Activated effector memory CD4-positive, alpha-beta T cell treated with anti-CD3 and anti-CD28 coated beads, Interleukin-2, amount 50 U/mL, for 16 hours (primary cell): ENCODE measurements around the gene NDUFS8.

Experiments used
- DNase-seq: peaks from one replicate; pipeline ENCODE4 v3.0.0-alpha.2; 2020

NDUFS8 gene

GRCh38 chr11:68003846-68004550 is 26.5 kb upstream of the NDUFS8 start, which contains the start of gene UNC93B1:
TSS of gene UNC93B1 (minus strand) at chr11:68004097. CDS start at chr11:68004043, 54 bp downstream.
- peak; percentile 92 for DNase-seq

DNA sequence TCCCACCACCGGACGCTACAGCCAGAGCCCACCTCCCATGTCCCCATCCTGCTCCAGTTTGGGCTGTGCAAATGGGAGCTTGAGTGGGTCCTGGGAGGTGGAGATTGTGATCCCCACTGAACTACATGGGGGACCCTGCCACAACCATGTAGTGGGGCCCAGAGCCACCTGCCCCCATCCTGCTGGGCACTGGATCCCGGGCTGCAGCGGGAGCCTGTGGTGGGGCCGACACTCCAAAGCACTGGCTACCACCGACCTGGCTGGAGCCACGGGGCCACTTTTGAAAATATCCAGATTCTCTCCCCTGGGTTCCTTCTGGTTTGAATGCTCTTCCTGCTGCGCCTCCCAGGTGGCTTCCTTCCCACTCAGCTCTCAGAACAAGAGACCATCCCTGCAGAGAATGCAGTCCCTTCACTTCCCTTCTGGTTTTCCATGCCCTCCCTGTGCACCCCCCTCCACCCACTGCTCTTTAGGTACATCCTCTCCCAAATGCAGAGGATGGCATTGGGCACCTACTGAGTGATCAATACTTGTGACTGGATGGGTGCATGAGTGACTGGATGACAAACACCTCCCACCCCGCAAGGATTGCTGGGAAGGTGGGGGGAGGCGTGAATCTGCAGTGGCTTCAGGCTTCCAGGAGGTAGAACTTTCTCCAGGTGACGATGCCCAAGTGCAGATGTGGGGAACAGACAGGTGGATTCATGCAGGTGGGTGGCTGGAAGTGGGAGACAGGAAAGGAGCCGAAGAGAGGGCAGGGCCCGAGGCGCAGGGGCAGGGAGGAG is 25.7 kb upstream of the NDUFS8 start:
- DNase-seq, result no peak

DNA sequence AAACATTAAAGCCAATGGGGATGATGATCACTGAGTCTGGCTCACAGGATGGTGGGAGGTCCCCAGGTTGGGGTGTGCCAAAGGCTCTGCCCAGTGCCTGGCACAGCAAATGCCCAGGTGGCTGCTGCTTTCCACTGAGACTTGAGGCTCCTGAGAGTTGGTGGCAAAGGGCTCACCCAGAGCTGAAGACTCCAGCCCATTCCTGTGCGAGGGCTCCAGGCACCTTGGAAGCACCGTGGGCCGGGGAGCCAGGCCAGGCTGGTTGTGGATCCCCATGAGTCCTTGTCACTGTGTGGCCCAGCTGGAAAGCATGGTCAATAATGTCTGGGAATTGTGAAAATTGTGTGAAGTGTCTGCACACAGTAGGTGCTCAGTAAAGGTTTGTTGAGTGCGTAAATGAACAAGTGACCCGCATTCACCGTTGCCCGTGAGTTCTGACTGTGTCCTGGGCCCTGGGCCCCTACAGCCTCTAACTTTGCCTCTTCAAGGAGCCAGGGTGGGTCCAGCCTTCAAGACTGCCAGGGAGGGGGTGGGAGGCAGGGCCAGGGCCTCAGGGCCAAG is 23.8 kb upstream of the NDUFS8 start:
- no peak for DNase-seq

DNA sequence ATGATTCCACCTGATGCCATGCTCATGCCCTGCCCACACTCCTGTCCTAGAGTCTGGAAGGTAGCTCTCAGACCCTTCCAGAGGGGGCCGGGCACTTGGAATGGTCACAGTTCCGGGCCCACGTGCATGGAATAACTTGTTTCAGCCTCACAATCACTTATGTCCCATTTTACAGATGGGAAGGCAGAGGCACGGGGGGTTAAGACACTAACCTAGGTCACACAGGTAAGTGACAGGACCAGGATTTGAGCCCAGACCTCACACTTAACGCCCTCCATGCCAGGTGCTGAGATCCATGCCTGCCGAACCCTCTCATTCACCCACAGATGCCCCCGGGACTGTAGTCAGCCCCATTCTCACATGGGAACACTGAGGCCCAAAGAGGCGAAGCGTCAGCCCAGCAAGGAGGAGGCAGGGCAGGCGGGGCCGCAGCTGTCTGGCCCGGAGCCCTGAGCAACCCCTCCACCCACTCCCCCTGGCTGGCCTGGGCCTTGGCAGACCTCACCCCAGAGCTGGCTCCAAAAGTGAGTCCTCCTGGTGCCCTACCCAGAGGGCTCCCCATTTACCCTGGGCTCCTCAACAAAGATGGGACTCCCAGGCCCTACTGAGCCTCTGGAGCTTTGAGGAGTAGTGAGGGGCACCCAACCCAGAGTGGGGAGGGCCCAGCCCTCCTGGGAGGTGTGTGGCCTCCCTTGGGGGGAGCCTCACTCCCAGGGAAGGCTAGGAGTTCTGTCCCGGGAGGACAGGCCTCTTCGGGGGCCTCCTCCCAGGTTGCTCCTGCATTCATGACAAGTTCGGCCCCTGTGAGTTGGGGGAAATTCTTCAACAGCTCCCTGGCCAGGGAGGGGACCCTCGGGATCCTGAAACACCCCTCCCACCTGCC is 22.7 kb upstream of the NDUFS8 start:
- no peak for DNase-seq

GRCh38 chr11:68008381-68009337 is 21.8 kb upstream of the NDUFS8 start:
- no peak for DNase-seq

- no peak for DNase-seq
Measured at GRCh38 chr11:68009391-68010089, 20.9 kb upstream of the NDUFS8 start.

GRCh38 chr11:68010090-68011041 is 20.1 kb upstream of the NDUFS8 start, which contains the start of gene ALDH3B1:
TSS of gene ALDH3B1 (plus strand) at chr11:68010327. CDS start at chr11:68015298, 4,971 bp downstream.
- no peak for DNase-seq

DNA sequence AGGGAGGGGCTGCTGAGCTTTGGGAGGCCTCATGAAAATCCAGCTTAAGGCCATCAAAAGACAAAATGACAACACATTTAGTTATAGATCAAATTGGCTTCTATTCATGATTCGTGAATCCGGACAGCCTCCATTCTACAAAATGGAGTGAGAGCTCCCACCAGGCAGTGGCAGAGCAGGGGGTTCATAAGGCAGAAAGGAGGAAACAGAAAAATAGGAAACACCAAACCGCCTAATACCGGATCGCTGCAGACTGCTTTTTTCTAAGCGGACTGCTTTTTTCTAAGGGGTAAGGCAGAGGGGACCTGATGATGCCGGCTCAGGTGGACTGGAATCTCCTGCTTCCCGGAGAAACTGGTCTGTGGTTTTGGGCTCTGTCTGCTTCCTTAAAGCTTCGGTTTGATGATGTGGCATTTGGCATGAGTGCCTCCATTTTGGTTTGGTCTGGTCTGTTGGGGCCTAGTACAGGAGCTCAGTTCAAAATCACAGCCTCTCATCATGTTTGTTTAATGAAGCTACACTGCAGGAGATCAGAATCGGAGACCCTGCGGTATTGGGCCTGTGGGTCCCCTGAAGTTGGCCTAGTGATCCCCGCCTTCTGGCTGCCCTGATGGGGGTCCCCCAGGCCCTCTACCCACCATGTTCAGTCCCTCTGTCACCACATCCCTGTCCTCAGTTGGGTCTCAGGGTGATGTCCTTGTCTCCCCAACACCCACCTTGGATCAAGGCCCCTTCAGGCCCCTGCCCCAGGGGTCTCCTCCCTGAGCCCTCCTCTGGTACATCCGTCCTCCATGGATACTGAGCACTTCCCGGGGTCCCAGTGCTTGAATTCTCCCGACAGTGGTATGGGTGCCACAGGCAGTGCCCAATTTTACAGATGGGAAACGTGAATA is 19.2 kb upstream of the NDUFS8 start:
- DNase-seq, result no peak

- DNase-seq, result no peak
Measured at GRCh38 chr11:68012044-68012842, 18.2 kb upstream of the NDUFS8 start.

- no peak for DNase-seq
Measured at GRCh38 chr11:68012843-68013610, 17.5 kb upstream of the NDUFS8 start.

DNA sequence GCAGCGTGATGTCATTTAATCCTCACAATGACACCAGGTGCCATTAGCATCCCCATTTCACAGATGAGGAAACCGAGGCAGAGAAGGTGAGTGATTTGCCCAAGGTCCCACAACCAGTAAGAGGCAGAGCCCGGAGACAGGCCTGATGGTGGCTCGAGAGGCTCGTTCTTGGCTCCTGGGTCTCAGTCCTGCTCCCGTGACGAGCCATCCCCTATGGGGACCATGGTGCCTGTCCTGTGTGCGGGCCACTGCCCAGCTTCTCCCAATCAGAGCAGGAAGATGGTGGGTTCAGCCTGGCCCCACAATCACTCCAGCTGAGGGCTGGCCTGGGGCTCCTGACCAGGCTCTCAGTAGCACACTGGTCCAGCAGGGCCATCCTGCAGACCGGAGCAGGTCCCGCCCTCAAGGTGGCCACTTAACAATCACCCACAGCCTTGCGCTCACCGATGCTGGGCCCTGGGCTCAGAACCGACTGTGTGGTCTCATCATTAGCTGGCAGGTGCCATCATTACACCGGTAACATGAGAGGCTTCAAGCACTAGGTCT is 16.8 kb upstream of the NDUFS8 start:
- DNase-seq, result no peak

- DNase-seq, result no peak
Measured at GRCh38 chr11:68014157-68014946, 16.1 kb upstream of the NDUFS8 start.

- DNase-seq, result no peak
Measured at GRCh38 chr11:68014947-68015447, 15.5 kb upstream of the NDUFS8 start.

DNA sequence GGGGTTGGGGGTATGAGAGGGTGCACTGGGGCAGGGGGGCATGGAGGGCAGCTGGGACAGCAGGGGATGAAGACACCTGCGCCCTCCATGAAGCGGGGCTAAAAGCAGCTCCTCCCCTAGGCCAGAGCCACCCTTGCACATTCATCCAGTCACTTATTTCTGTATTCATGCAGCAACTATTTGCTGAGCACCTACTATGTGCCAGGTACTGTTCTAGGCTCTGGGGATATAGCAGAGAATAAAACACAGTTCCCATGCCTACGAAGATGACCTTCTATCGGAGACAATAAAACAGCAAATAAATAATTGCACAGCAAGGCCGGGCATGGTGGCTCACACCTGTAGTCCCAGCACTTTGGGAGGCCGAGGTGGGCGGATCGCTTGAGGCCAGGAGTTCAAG is 15.0 kb upstream of the NDUFS8 start:
- DNase-seq, result no peak

- no peak for DNase-seq
Measured at GRCh38 chr11:68016161-68016903, 14.1 kb upstream of the NDUFS8 start.
